Smooth muscle cell (in vitro differentiated cells): ENCODE measurements around the gene SBNO2. TPM values are rescaled to one million over a fixed set of nuclear protein-coding genes. Genes with fewer than 3 reads are reported as not detected.

Source experiments
- DNase-seq: peaks from one replicate; lab custom pipeline; 2025; ENCODE audit not compliant: unreplicated experiment; lab: John Stamatoyannopoulos, UW
- H2AFZ ChIP-seq: fragments of 200-600 bp; sonication (generic); 2 replicates; pipeline ENCODE4 v1.6.0; 2016; ENCODE audit warnings: antibody characterized with exemption, low read depth, mild to moderate bottlenecking
- H3F3A ChIP-seq: fragments of 200-600 bp; sonication (generic); 2 replicates; pipeline ENCODE4 v1.6.0; 2017; ENCODE audit warnings: antibody characterized with exemption, low read depth
- H3K27ac ChIP-seq: fragments of 200-600 bp; sonication (generic); 2 replicates; pipeline ENCODE4 v1.5.1; 2016; ENCODE audit warnings: low read depth, mild to moderate bottlenecking
- H3K27me3 ChIP-seq: fragments of 200-600 bp; sonication (generic); 2 replicates; pipeline ENCODE4 v1.6.1; 2016; ENCODE audit warnings: low read depth, mild to moderate bottlenecking
- H3K36me3 ChIP-seq: fragments of 200-600 bp; sonication (generic); 2 replicates; pipeline ENCODE4 v1.5.1; 2016; ENCODE audit warnings: low read depth
- H3K4me1 ChIP-seq: fragments of 200-600 bp; sonication (generic); 2 replicates; pipeline ENCODE4 v1.5.1; 2016; ENCODE audit warnings: low read depth
- H3K4me2 ChIP-seq: fragments of 200-600 bp; sonication (generic); 2 replicates; pipeline ENCODE4 v1.6.0; 2016; ENCODE audit warnings: mild to moderate bottlenecking
- H3K4me3 ChIP-seq: fragments of 200-600 bp; sonication (generic); 2 replicates; pipeline ENCODE4 v1.5.1; 2016; ENCODE audit warnings: mild to moderate bottlenecking
- H3K79me2 ChIP-seq: fragments of 200-600 bp; sonication (generic); 2 replicates; pipeline ENCODE4 v1.6.0; 2016; ENCODE audit warnings: low read depth, mild to moderate bottlenecking
- H3K9ac ChIP-seq: fragments of 200-600 bp; sonication (generic); 2 replicates; pipeline ENCODE4 v1.6.0; 2016; ENCODE audit warnings: low read depth
- H3K9me3 ChIP-seq: fragments of 200-600 bp; sonication (generic); replicated peaks from 2 replicates; pipeline ENCODE4 v1.5.1; 2016; ENCODE audit warnings: low read depth
- H4K20me1 ChIP-seq: fragments of 200-600 bp; sonication (generic); 2 replicates; pipeline ENCODE4 v1.6.0; 2016; ENCODE audit warnings: low read depth
- WGBS: methylation state at CpG from one replicate; pipeline ENCODE4 v1.1.7; 2016; ENCODE audit warnings: low lambda C conversion rate; 5-methylcytosine and 5-hydroxymethylcytosine counted together
- polyA plus RNA-seq: library from polyadenylated mRNA; unstranded; fragments of >200 nt; fragmentation: Nextera tagmentation; extraction: Ambion mirVana; gene quantifications from 2 replicates; pipeline ENCODE4 v1.2.1, GENCODE V29; 2016
- total RNA-seq: library from RNA; depleted of rRNA; stranded (reverse); fragments of >200 nt; gene quantifications from 2 replicates; pipeline ENCODE4 v1.2.3, GENCODE V29; 2014
- TF ChIP-seq, protein P1 (sequence below): fragments of 200-600 bp; sonication (generic); IDR thresholded peaks from 2 replicates; pipeline ENCODE4 v1.5.1; 2017; ENCODE audit warnings: borderline replicate concordance, mild to moderate bottlenecking, antibody characterized with exemption; ENCODE audit not compliant: insufficient read depth, poor library complexity, severe bottlenecking

The SBNO2 gene
- total and polyA plus RNA-seq, 2 experiments from 2014 or later, result 16.4 to 17.6 TPM

DNA sequence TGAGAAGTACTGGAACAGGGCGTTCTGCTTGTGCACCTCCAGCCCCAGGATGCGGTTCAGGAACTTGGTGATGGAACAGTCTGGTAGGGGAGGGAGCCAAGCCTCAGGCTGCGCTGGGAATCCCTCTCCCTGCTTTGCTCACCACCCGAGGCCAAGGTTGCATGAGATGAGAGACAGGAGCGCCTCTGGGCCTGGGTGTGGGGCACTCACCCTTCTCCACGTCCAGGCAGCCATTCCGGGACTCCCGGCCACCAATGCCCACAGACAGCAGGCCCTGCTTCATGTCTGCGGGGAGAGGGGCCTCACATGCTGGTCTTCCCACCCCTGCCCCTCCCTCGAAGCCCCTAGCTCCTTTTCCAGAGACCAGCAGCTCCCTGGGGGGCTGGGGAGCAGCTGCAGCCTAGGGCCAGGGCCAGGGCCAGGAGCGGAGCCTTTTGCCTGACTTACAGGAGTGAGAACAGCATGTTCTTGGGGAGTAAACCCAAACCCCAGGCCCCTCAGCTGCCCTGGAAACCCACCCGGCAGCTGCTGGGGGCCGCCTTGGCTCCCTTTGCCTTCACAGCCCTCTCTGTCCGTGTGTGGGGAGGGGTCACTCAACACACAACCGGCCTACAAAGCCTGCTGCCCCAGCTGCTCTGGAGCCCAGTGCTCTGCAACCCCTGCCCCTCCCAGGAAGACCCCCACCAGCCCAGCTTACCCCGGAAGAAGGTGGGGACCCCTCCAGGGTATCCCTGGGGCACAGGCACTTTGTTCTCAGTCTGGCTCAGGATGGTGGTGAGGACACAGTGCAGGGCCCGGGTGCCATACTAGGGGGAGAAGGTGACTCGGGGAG lies 63.0 kb downstream of the SBNO2 start:
- no peak for DNase-seq
- Histone ChIP-seq H3K9me3 (no peaks in the 10 kb centered on the region), H4K20me1 (peaks cover 19% of the 10 kb centered on the region), H3K4me2 (no peak overlapping the region), H3K4me1 (no peaks in the 10 kb centered on the region), H3K4me3 (no peak overlapping the region), H3K27ac (no peak overlapping the region), H3F3A (peaks cover 27% of the 10 kb centered on the region), H3K79me2 (no peaks in the 10 kb centered on the region), H3K9ac (no peak overlapping the region), H2AFZ (no peak overlapping the region), H3K27me3 (no peaks in the 10 kb centered on the region), H3K36me3 (no peaks in the 10 kb centered on the region)
- WGBS, result 91% methylated on average over 17 of the region's 18 CpGs
- TF ChIP-seq, protein P1, sequence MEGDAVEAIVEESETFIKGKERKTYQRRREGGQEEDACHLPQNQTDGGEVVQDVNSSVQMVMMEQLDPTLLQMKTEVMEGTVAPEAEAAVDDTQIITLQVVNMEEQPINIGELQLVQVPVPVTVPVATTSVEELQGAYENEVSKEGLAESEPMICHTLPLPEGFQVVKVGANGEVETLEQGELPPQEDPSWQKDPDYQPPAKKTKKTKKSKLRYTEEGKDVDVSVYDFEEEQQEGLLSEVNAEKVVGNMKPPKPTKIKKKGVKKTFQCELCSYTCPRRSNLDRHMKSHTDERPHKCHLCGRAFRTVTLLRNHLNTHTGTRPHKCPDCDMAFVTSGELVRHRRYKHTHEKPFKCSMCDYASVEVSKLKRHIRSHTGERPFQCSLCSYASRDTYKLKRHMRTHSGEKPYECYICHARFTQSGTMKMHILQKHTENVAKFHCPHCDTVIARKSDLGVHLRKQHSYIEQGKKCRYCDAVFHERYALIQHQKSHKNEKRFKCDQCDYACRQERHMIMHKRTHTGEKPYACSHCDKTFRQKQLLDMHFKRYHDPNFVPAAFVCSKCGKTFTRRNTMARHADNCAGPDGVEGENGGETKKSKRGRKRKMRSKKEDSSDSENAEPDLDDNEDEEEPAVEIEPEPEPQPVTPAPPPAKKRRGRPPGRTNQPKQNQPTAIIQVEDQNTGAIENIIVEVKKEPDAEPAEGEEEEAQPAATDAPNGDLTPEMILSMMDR, result no peak

GRCh38 chr19:1109697-1110671 lies 64.1 kb downstream of the SBNO2 start:
- WGBS, result 97% methylated on average over 38 of the region's 54 CpGs
- no peaks in the 10 kb centered on the region for H3K9me3 ChIP-seq

DNA sequence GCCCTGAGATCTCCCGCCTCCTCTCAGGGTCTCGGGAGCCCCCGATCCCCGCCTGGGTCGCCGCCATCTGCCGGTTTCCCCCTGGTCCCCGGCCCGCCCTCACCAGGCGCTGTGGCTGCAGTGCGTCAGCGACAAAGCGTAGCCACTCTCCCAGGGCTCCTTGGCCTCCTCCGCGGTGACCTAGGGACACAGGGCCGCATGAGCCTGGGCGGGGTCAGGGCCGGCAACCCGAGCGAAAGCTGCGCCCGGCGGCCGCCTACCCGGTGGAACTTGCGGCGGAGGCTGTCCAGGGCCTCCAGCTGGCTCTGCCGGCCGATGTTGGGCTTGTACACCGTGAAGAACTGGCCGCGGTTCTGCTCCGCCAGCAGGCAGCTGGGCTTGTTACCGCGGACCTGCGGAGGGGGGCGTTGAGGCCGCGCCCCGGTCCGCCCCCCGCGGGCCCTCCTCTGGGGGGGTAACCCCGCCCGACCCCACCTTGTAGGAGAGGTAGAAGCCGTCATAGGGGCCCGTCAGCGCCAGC lies 65.0 kb downstream of the SBNO2 start:
- H3K9me3 ChIP-seq, result no peaks in the 10 kb centered on the region
- TF ChIP-seq, protein P1, result no peak
- no peak overlapping the region for H3K4me2 ChIP-seq
- peaks cover 21% of the 10 kb centered on the region for H3F3A ChIP-seq
- peaks cover 6% of the 10 kb centered on the region for H3K4me1 ChIP-seq
- DNase-seq, result no peak
- no peak overlapping the region for H3K27ac ChIP-seq
- no peaks in the 10 kb centered on the region for H3K27me3 ChIP-seq
- no peak overlapping the region for H3K9ac ChIP-seq
- H3K79me2 ChIP-seq, result no peaks in the 10 kb centered on the region
- WGBS, result 96% methylated on average over 35 of the region's 48 CpGs
- no peak overlapping the region for H2AFZ ChIP-seq
- H4K20me1 ChIP-seq, result peaks cover 32% of the 10 kb centered on the region
- H3K4me3 ChIP-seq, result no peak overlapping the region
- no peaks in the 10 kb centered on the region for H3K36me3 ChIP-seq

More at GRCh38 chr19:1109697-1110671, 64.1 kb downstream of the SBNO2 start:
- Histone ChIP-seq H3K27me3 (no peaks in the 10 kb centered on the region), H3K79me2 (no peaks in the 10 kb centered on the region), H3K4me3 (no peak overlapping the region), H3K9ac (no peak overlapping the region), H3K4me2 (no peak overlapping the region), H3K36me3 (no peaks in the 10 kb centered on the region), H3K27ac (no peak overlapping the region), H2AFZ (no peak overlapping the region), H4K20me1 (peaks cover 29% of the 10 kb centered on the region), H3K4me1 (peaks cover 6% of the 10 kb centered on the region), H3F3A (peaks cover 26% of the 10 kb centered on the region)
- no peak for DNase-seq
- TF ChIP-seq, protein P1, result no peak
